ENCODE measurements around the gene IRAK1BP1. TPM values are rescaled to one million over a fixed set of nuclear protein-coding genes. Genes with fewer than 3 reads are reported as not detected.

IRAK1BP1 gene
- polyA plus RNA-seq, 1 donor (not counting 4 experiments of a cell fraction or from before 2014, with no cell fraction given), result 3.8 TPM

DNA sequence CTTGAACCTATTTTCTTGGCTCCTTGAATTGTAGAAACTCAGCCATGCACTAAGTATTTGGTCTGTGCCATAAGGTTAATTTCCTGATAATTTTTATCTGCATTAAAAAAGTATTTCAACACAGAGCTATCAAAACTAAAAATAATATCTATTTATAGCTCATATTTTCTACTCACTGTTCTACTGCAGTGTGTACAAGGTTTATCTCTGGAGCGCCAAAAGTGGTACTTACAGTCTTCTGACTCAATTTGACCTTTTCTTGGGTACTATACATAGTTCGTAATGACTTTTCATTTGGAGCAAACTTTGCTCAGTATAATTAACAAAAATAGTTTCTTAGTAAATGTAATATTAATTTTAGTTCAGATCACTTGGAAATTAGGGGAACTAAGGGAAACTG, 69.2 kb downstream of the IRAK1BP1 start:
- dilution Hi-C loops (cut with MboI; ENCODE audit: extremely low pct_ligation_motif_present, low sequenced_read_pairs), result no loop called here
- DNase-seq (ENCODE audit: low read depth, low spot score) (no peak), FAIRE-seq (no peak)
- Histone ChIP-seq H3K9me3 (ENCODE audit: control insufficient read depth, low read depth, low read length) (no peaks in the 10 kb centered on the region), H3K9me1 (ENCODE audit: control insufficient read depth, extremely low read depth, insufficient read depth, low read length) (no peaks in the 10 kb centered on the region), H2AFZ (ENCODE audit: control insufficient read depth, low read length) (no peak overlapping the region), H3K36me3 (ENCODE audit: control insufficient read depth in 2 of 2, extremely low read depth in 1 of 2, insufficient read depth in 2 of 2, low read length in 2 of 2) (peaks cover 0 to 2% of the 10 kb centered on the region in 2 experiments), H3K79me2 (ENCODE audit: control insufficient read depth, insufficient read depth, low read length) (no peaks in the 10 kb centered on the region), H3K4me2 (ENCODE audit: control insufficient read depth, extremely low read depth, insufficient read depth, low read depth, low read length) (no peak overlapping the region), H3K9ac (ENCODE audit: control insufficient read depth, extremely low read depth, insufficient read depth, low read length) (no peak overlapping the region), H3K27ac (ENCODE audit: control insufficient read depth, insufficient read depth, low read length) (no peak overlapping the region), H4K20me1 (ENCODE audit: control insufficient read depth, extremely low read depth, insufficient read depth, low read length) (no peaks in the 10 kb centered on the region), H3K4me1 (ENCODE audit: control insufficient read depth, extremely low read depth, insufficient read depth, low read length) (no peaks in the 10 kb centered on the region), H3K27me3 (ENCODE audit: control insufficient read depth, extremely low read depth, insufficient read depth, low read length) (no peaks in the 10 kb centered on the region), H3K4me3 (ENCODE audit: control insufficient read depth in 2 of 3, extremely low read depth in 1 of 3, insufficient read depth in 2 of 3, low read depth in 1 of 3, low read length in 3 of 3) (no peak overlapping the region)
- no peak for TF ChIP-seq EZH2 (IDR thresholded peaks at IDR 0.05; ENCODE audit: low read length)
- TF ChIP-seq, protein P1, sequence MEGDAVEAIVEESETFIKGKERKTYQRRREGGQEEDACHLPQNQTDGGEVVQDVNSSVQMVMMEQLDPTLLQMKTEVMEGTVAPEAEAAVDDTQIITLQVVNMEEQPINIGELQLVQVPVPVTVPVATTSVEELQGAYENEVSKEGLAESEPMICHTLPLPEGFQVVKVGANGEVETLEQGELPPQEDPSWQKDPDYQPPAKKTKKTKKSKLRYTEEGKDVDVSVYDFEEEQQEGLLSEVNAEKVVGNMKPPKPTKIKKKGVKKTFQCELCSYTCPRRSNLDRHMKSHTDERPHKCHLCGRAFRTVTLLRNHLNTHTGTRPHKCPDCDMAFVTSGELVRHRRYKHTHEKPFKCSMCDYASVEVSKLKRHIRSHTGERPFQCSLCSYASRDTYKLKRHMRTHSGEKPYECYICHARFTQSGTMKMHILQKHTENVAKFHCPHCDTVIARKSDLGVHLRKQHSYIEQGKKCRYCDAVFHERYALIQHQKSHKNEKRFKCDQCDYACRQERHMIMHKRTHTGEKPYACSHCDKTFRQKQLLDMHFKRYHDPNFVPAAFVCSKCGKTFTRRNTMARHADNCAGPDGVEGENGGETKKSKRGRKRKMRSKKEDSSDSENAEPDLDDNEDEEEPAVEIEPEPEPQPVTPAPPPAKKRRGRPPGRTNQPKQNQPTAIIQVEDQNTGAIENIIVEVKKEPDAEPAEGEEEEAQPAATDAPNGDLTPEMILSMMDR (optimal IDR thresholded peaks at IDR 0.05 in 1 of 3, IDR thresholded peaks at IDR 0.05 in 1 of 3, conservative IDR thresholded peaks at IDR 0.05 in 1 of 3; ENCODE audit: extremely low read depth in 1 of 3, insufficient read depth in 2 of 3, low read length in 3 of 3), result no peak

- no peak overlapping the region for H3K27ac ChIP-seq (ENCODE audit: control insufficient read depth, insufficient read depth, low read length)
- H3K4me2 ChIP-seq (ENCODE audit: control insufficient read depth, extremely low read depth, insufficient read depth, low read depth, low read length), result no peak overlapping the region
- H3K9me1 ChIP-seq (ENCODE audit: control insufficient read depth, extremely low read depth, insufficient read depth, low read length), result no peaks in the 10 kb centered on the region
- H3K4me1 ChIP-seq (ENCODE audit: control insufficient read depth, extremely low read depth, insufficient read depth, low read length), result no peaks in the 10 kb centered on the region
- no peak for FAIRE-seq
- no peaks in the 10 kb centered on the region for H3K27me3 ChIP-seq (ENCODE audit: control insufficient read depth, extremely low read depth, insufficient read depth, low read length)
- H2AFZ ChIP-seq (ENCODE audit: control insufficient read depth, low read length), result no peak overlapping the region
- TF ChIP-seq EZH2 (IDR thresholded peaks at IDR 0.05; ENCODE audit: low read length), result no peak
- TF ChIP-seq, protein P1 (optimal IDR thresholded peaks at IDR 0.05 in 1 of 3, IDR thresholded peaks at IDR 0.05 in 1 of 3, conservative IDR thresholded peaks at IDR 0.05 in 1 of 3; ENCODE audit: extremely low read depth in 1 of 3, insufficient read depth in 2 of 3, low read length in 3 of 3), result no peak
- no peaks in the 10 kb centered on the region for H3K79me2 ChIP-seq (ENCODE audit: control insufficient read depth, insufficient read depth, low read length)
- H3K9me3 ChIP-seq (ENCODE audit: control insufficient read depth, low read depth, low read length), result no peaks in the 10 kb centered on the region
- H4K20me1 ChIP-seq (ENCODE audit: control insufficient read depth, extremely low read depth, insufficient read depth, low read length), result no peaks in the 10 kb centered on the region
- no peak overlapping the region for H3K4me3 ChIP-seq (ENCODE audit: control insufficient read depth in 2 of 3, extremely low read depth in 1 of 3, insufficient read depth in 2 of 3, low read depth in 1 of 3, low read length in 3 of 3)
- dilution Hi-C loops (cut with MboI; ENCODE audit: extremely low pct_ligation_motif_present, low sequenced_read_pairs), result no loop called here
- no peak overlapping the region for H3K9ac ChIP-seq (ENCODE audit: control insufficient read depth, extremely low read depth, insufficient read depth, low read length)
- peaks cover 4 to 6% of the 10 kb centered on the region in 2 experiments for H3K36me3 ChIP-seq (ENCODE audit: control insufficient read depth in 2 of 2, extremely low read depth in 1 of 2, insufficient read depth in 2 of 2, low read length in 2 of 2)
- DNase-seq (ENCODE audit: low read depth, low spot score), result no peak
These were observed 75.1 kb downstream of the IRAK1BP1 start for GRCh38 chr6:78942446-78942845.
